ENCODE results near the gene THSD4. TPM values are rescaled to one million over a fixed set of nuclear protein-coding genes. Genes with fewer than 3 reads are reported as not detected.

Gene THSD4
- total and polyA plus RNA-seq, 2 of the 8 experiments (the other 6 are each of a cell fraction or from before 2014, with no cell fraction given) = 2.5 to 6.2 TPM

GRCh38 chr15:71808311-71809020 is 693.2 kb downstream of the THSD4 start:
- H4K91ac ChIP-seq (replicated peaks; ENCODE audit: insufficient read length, low read length) = peak overlapping the region; percentile 26
- 0 out of 2 replicates have a peak overlapping the region, but pooled peaks have one; percentile 13 for H2AFZ ChIP-seq (ENCODE audit: low read length)
- H4K20me1 ChIP-seq (replicated peaks in 1 of 2; ENCODE audit: control insufficient read depth in 1 of 2, insufficient read depth in 2 of 2, low read length in 2 of 2) = no peaks in the 10 kb centered on the region
- 87% methylated on average over 18 of the region's 18 CpGs; no CpG with 5 or more reads in 1 of the 2 experiments for WGBS, 2 experiments (ENCODE audit: extremely low coverage in 1 of 2, insufficient coverage in 1 of 2, insufficient read length in 1 of 2, insufficient replicate concordance in 2 of 2, low coverage in 1 of 2, low lambda C conversion rate in 2 of 2, missing lambda C conversion rate in 1 of 2)
- H3K9me3 ChIP-seq (ENCODE audit: insufficient read depth in 2 of 2, low read depth in 1 of 2, low read length in 1 of 2) = no peaks in the 10 kb centered on the region
- H3K4me3 ChIP-seq (ENCODE audit: extremely low read depth in 1 of 4, insufficient read depth in 2 of 4, low read depth in 3 of 4, low read length in 4 of 4) = 0 out of 8 replicates have a peak overlapping the region, but pooled peaks of 1 of the 4 experiments have one; percentile 51
- no peak for FAIRE-seq
- H3K4ac ChIP-seq (replicated peaks; ENCODE audit: insufficient read length, low read depth, low read length) = peak overlapping the region; percentile 61
- no peak overlapping the region for H3K27ac ChIP-seq (ENCODE audit: low read depth, low read length)
- no peaks in the 10 kb centered on the region for H3K79me2 ChIP-seq (ENCODE audit: control insufficient read depth in 1 of 2, insufficient read depth in 2 of 2, low read length in 2 of 2)
- POLR2A ChIA-PET (ENCODE audit: partially characterized antibody) = interaction anchor here (1.3 kb wide), 1 partner anchor 21 kb away, joined by 3 read pairs; no protein-coding TSS in a partner anchor
- H3K4me2 ChIP-seq (ENCODE audit: insufficient read depth in 1 of 2, low read depth in 2 of 2, low read length in 2 of 2) = peak overlapping the region; percentile 59 to 63
- peaks cover 8 to 29% (median 22%) of the 10 kb centered on the region in 4 experiments for H3K4me1 ChIP-seq (replicated peaks in 1 of 4; ENCODE audit: control insufficient read depth in 3 of 4, insufficient read depth in 4 of 4, low read length in 3 of 4)
- peak overlapping the region; percentile 100 for H2BK20ac ChIP-seq (ENCODE audit: low read length)
- no peaks in the 10 kb centered on the region for H3K79me1 ChIP-seq (ENCODE audit: low read depth, low read length)
- peak overlapping the region; percentile 40; the same call in 1 of the 2 replicates for H4K8ac ChIP-seq (ENCODE audit: extremely low read depth, insufficient read depth, low read length)
- no peak overlapping the region for H4K5ac ChIP-seq (ENCODE audit: insufficient read length, low read depth, low read length)
- peak overlapping the region; percentile 78 for H3K18ac ChIP-seq (ENCODE audit: extremely low read depth, low read length)
- no peaks in the 10 kb centered on the region for H3K36me3 ChIP-seq (ENCODE audit: control insufficient read depth in 2 of 4, insufficient read depth in 4 of 4, low read length in 3 of 4)
- peaks cover 4% of the 10 kb centered on the region; the same call in 1 of the 2 replicates for H3K23me2 ChIP-seq (ENCODE audit: low read depth, low read length)
- H2BK15ac ChIP-seq (ENCODE audit: low read length) = peak overlapping the region; percentile 99
- H3K56ac ChIP-seq (replicated peaks; ENCODE audit: insufficient read length, low read depth, low read length) = no peak overlapping the region
- H3K14ac ChIP-seq (ENCODE audit: insufficient read length) = no peak overlapping the region
- no peak overlapping the region for H3K23ac ChIP-seq (ENCODE audit: insufficient read length)
- peak overlapping the region; percentile 93; the same call in 1 of the 2 replicates for H2BK5ac ChIP-seq (ENCODE audit: low read depth, low read length)
- no peaks in the 10 kb centered on the region for H3K27me3 ChIP-seq (replicated peaks in 1 of 4; ENCODE audit: control insufficient read depth in 3 of 4, extremely low read depth in 1 of 4, insufficient read depth in 3 of 4, low read length in 3 of 4)
- peak overlapping the region; percentile 99; the same call in 1 of the 2 replicates for H2BK12ac ChIP-seq (ENCODE audit: low read depth, low read length)
- no peak overlapping the region for H3K9ac ChIP-seq (replicated peaks in 1 of 4; ENCODE audit: extremely low read depth in 1 of 4, low read depth in 3 of 4, low read length in 3 of 4)
- peak overlapping the region; percentile 27 for H2BK120ac ChIP-seq (replicated peaks; ENCODE audit: low read depth, low read length)
- CTCF ChIA-PET (ENCODE audit: partially characterized antibody) = interaction anchor here (1.1 to 2.2 kb wide), 4 partner anchors 27 to 348 kb away, joined by 3 to 8 read pairs (median 4); no protein-coding TSS in a partner anchor
- H2AK5ac ChIP-seq (ENCODE audit: low read depth, low read length) = peak overlapping the region; percentile 100; the same call in 1 of the 2 replicates
- no peak for DNase-seq (ENCODE audit: low read depth in 1 of 2, low spot score in 2 of 2)
- no peak for TF ChIP-seq RFX5 (IDR thresholded peaks at IDR 0.05; ENCODE audit: borderline replicate concordance, low read depth, low read length)
- TF ChIP-seq SAP30 (IDR thresholded peaks at IDR 0.05; ENCODE audit: insufficient read depth, insufficient replicate concordance, low read length) = no peak
- TF ChIP-seq SUZ12 (IDR thresholded peaks at IDR 0.05; ENCODE audit: low read length) = no peak
- no peak for TF ChIP-seq ZNF274 (IDR thresholded peaks at IDR 0.05; ENCODE audit: borderline replicate concordance, extremely low read depth, low read length)
- TF ChIP-seq CBX8 (IDR thresholded peaks at IDR 0.05; ENCODE audit: borderline replicate concordance, low read depth, low read length) = no peak
- TF ChIP-seq TEAD4 (IDR thresholded peaks at IDR 0.05; ENCODE audit: low read depth, low read length) = no peak
- TF ChIP-seq CEBPB (IDR thresholded peaks at IDR 0.05; ENCODE audit: low read depth, low read length) = no peak
- no peak for TF ChIP-seq NRF1 (IDR thresholded peaks at IDR 0.05; ENCODE audit: low read depth, low read length)
- TF ChIP-seq EP300 (IDR thresholded peaks at IDR 0.05; ENCODE audit: borderline replicate concordance in 1 of 2, low read depth in 2 of 2, low read length in 2 of 2) = no peak
- no peak for TF ChIP-seq RNF2 (IDR thresholded peaks at IDR 0.05; ENCODE audit: borderline replicate concordance, low read depth, low read length, missing control alignments, poor library complexity, severe bottlenecking)
- no peak for TF ChIP-seq RXRA (IDR thresholded peaks at IDR 0.05; ENCODE audit: insufficient read depth, low read depth, low read length)

All from H1 (cell line).